ENCODE results near the gene MGMT.

The MGMT gene

DNA sequence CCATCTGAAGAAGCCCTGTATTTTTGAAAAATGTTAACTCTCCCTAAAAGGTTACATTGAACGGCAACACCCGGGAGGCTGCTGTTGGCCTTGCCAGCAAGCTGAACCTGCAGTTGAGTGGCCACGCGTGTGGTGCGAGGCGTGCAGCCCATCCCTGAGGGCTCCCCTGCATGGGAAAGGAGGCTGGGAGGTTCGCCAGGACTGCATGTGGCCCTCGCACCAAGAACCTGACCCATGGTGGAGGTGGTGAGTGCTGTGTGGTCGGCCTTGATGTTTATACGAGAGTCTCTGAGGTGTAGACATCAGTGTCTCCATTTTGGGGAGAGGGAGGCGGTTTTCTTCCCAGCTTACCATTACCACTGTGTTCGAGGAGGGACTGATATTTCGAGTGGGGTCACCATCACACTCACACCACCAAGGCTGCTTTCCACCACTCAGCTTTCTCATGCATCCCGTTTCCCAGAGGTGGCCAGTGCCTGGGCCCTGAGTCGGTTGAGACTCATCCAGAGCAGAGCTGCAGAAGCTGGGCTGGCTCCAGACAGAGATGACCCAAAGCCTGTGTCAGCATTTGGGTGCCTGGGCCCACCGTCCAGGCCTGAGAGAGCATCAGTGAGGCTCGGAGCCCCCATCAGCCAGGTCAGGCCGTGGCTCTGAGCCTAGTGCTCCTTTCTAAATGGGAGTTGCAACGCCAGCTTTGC lies 274.4 kb downstream of the MGMT start:
- no peak for DNase-seq (ENCODE audit: low read depth)

DNA sequence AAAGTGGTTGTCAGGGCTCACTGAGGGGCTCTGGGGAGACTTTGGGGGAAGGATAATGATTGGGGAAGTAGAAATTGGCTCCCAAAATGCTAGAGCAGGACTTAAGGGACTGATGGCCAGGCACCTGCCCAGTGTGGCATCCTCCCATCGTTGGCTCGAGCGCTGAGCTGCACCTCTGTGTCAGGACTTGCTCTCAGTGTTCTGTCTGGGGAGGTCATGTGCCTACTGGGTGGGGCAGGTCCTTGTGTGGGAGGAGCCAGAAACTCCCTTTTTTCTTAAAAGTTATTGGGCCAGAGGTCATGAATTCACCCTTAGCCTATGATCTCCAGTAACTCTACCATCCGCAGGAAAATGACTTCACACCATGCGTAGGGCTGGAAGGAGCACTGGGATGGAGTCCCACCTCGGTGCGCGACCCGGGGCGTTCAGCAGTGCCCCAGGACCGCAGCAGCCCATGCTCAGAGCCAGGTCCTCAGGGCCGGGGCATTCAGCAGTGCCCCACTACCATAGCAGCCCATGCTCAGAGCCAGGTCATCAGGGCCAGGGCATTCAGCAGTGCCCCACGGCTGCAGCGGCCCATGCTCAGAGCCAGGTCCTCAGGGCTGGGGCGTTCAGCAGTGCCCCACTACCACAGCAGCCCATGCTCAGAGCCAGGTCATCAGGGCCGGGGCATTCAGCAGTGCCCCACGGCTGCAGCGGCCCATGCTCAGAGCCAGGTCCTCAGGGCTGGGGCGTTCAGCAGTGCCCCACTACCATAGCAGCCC lies 275.1 kb downstream of the MGMT start:
- DNase-seq (ENCODE audit: low read depth), result no peak

DNA sequence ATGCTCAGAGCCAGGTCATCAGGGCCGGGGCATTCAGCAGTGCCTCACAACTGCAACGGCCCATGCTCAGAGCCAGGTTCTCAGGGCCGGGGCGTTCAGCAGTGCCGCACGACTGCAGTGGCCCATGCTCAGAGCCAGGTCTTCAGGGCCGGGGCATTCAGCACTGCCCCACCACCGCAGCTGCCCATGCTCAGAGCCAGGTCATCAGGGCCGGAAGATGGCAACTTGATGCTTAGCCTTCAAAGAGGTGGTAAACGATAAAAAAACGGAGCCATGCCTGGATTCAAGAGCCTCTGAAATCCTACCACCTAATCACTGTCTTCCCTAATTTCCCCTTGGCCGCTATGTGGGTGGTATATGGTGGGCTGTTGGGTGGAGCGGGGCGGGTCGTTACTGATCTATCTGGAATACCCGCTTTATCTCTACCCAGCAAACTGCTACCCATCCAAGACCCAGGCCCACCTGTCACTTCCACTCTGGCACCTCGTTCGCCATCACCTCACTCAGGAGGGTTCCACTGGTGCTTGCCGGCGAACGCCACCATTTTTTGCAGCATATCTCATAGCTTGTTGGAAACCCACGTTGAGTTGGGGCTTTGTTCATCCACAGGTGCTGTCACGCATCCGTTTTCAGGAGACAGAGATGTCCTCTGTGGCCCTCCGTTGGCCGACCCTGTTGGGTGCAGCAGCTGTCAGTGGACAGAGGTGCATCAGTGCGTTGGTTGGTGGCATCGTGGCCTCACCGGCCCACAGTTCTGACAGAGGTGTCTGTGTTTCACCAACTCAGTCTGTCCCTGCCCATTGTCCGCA lies 275.9 kb downstream of the MGMT start:
- no peak for DNase-seq (ENCODE audit: low read depth)

DNA sequence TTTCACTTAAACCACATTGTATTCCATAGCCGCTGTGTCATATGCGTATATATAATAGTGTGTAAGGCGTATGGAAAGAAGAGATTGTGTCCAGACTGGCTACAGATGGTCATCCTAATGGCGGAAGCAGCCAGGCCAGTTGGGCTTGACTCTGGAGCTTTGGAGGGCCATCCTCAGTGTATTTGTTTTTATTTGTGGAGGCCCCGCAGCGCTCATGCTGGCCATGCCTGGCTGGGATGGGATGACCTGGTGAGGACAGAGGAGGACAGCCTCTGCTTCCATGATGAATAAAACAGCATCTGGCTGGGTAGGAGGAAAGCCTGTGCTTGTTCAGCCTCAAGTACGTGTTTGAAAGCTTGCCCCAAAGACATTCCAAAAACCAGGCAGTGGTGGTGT lies 276.7 kb downstream of the MGMT start:
- no peak for DNase-seq (ENCODE audit: low read depth)

- DNase-seq (ENCODE audit: low read depth), result no peak
These were observed 277.4 kb downstream of the MGMT start for GRCh38 chr10:129744134-129745111.

DNA sequence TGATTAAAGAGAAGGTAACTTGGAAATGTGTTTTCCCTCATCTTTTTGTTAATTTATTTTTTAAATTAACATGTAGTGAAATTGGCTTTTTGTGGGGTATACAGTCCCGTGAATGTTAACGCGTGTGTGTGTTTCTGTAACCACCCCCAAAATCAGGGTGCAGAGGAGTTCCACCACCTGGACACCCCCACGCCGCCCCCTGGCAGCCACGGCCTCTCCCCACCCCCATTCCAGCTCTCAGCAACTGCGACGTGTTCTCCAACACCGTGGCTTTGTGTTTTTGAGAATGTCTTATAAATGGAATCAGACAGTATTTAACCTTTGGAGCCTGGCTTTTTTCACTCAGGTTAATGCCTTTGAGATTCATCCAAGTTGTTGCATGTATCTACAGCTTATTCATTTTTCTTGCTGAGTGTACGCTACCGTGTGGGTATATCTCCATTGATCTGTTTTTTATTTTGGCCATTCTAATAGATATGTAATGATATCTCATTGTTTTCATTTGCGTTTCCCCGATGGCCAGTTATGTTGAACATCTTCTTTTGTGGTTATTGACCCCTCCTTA lies 278.2 kb downstream of the MGMT start:
- DNase-seq (ENCODE audit: low read depth), result no peak

DNA sequence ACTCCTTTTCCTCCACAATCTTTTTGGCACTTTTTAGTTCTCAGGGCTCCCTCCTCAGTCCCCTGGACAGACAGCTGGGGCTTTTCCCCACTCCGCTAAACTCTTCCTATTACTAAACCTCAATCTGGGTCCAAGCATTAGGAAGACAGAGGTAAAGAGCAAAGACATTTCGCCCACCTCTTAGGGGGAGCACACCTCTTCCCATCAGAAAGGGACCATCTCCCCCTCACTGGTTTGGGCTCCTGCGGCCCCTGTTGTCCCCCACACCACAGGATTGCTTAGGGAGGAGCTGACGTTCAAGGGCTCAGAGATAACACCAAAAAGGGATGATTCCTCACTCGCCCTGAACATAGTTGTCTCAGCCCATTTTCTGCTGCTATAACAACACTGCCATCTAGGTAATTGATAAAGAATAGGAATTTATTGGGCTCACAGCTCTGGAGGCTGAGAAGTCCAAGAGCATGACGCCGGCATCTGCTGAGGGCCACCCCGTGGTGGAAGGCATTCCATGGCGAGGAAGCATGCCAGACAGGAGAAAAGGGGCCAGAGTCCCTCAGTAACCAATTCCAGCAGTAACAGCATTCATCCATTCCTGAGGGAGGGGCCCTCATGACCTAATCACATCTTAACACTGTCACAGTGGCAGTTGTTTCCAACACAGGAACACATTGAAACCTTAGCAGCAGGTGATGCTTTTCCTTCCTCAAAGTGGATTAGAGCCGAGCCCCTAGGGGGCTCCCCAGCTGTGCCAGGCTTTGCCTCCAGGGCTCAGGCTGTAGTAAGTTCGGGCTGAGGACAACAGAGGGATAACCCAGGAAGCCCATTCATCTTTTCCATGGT lies 287.4 kb downstream of the MGMT start:
- DNase-seq (ENCODE audit: low read depth), result no peak

DNA sequence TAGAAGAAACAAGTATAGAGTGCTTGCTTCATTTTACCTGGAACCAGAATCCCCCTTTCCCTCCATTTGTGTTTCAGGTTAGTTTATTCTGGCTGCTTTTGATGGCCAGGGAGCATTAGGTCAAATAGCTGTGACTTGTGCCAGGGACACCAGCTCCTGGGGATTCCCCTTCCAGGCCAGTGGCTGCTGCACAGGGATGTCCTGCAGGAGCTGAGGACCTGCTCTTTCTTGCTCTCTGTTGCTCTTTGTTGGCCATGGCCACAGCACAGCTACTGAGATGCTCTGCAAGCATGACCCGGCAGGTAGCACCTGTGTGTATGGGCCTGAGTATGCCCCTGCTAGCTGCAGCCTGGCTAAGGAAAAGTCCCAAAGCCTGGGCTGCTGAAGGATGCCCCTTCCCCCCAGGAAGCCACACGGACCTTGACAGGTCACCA lies 288.1 kb downstream of the MGMT start:
- DNase-seq (ENCODE audit: low read depth), result no peak

DNA sequence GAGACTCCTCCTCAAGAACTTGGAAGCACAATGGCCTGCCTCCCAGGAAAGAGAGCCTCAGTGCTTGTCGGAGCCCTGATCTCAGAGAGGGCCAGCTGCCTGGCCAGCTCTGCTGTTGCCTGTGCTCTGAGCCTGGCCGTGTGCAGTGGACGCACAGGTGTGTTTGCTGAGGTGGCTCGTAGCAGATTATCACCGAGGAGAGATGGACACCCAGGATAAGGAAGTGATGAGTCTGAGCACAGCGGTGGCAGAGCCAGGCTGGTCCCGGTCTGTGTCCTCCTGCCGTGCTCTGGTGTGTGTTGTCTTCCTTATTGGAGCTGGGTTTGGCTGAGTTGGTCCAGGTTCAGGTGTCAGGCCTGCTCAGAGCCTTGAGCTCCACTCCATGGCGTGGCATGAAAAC lies 288.6 kb downstream of the MGMT start:
- DNase-seq (ENCODE audit: low read depth), result no peak

GRCh38 chr10:129756912-129757901 lies 290.2 kb downstream of the MGMT start:
- DNase-seq (ENCODE audit: low read depth), result no peak

DNA sequence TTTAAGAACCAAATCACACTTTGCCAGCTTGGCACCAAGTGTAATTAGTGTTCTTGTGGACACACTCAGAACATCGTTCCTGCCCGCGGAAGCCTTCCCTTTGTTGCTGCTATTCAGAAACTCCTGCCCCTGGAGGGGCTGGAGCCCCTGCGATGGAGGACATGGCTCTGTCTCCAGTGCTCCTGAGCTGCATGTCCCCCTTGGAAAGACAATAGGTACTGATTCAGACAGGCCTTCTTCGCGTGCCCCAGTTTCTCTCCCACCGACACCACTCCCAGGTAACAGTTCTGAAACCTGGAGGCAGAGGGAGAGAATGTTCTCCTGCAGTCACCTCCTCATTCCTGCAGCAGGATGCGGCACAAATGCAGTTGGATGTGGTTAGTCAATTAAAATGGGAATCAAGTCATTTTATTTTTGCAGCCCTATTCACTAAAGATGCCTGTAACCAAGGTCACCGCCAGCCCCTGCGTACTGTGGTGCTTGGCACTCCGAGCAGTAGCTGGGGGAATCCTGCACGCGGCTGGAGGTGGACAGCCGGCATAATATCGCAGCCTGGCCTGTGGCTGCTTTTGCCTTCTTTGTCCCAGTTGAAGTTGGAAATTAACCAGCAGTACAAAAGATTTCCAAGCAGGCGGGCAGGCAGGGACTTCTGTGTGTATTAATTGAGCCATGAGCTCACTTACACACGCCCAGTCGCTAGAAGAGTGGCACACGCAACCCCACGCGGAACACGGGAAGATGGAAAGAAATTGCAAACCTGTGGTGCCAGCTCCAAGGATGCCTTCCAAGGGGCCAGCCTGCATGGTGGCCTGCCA lies 291.4 kb downstream of the MGMT start:
- no peak for DNase-seq (ENCODE audit: low read depth)

DNA sequence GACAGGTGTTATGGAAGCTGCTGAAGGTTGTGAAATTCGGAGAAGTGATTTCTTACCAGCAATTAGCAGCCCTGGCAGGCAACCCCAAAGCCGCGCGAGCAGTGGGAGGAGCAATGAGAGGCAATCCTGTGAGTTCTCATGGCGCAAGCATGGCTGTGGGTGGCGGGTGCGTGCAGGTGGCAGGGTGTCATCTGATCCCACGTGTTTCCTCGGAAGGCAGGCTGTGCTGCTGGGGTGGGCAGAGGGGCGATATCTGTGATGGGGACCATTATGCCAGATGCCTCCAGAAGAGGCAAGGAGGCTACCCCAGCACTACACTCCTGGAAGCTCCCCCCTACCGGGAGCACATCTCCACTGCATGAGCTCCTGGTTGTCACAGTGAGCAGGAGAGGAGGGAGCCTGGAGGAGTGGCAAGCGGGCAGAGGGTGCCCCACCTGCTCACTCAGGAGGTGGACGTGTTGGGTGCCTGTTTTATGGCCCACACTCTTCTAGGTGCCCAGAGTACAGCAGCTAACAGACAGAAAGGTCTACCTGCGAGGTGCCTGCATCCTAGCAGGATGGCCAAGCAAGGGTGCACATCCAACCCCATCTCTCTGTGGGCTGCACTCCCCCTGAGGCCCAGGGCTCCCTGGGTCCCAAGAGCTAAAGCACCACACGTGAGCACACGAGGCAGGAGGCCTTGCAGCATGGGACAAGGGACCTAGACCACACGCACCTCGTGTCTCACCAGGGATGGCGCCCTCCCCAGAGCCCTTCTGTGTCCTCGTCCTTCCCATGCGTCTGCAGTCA lies 292.4 kb downstream of the MGMT start:
- no peak for DNase-seq (ENCODE audit: low read depth)

GRCh38 chr10:129760003-129760315 lies 292.9 kb downstream of the MGMT start:
- no peak for DNase-seq (ENCODE audit: low read depth)

GRCh38 chr10:129760416-129760815 lies 293.4 kb downstream of the MGMT start:
- no peak for DNase-seq (ENCODE audit: low read depth)

GRCh38 chr10:129761197-129761972 lies 294.3 kb downstream of the MGMT start:
- no peak for DNase-seq (ENCODE audit: low read depth)

Measured in activated T-cell treated with anti-CD3 and anti-CD28 coated beads for 48 hours (primary cell).